ENCODE measurements around the gene TRIM37.

Gene TRIM37

DNA sequence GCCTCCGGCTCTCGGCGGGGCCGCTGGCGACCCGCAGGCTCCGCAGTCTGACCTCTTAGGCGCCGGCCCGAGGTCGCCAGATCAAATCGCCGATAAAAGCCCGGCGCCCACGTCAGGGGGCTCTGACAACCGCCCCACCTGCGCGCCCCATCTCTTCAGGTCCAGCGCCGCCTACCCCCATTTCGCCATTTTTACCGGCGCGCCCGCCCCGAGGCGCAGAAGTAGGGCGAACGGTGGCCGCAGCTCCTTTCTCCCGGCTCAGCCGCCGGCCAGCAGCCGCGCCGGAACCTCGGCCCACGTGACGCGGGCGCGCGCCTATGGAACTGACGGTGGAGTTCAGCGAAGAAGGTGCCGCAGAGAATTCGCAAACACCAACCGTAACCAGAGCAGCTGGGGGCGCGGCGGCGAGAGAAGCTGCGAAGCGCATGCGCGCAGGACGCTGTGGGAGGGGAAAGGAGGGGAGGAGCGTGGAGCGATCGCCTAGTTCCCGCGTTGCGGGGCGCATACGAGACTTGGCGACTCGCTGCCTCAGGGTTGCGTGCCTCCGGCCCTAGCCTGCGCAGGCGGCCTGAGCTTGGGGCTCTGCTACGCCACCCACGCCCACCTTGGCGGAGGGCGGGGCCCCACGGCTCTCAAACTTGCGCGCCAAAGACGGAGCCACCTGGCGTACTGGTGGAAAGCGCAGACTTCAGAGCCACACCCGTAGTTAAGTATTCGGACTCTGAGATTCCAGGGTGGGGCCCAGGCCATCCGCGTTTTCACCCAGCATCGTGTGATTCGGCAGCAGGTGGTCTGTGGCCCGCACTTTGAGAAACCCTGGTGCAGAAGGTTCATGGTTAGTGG lies at the start of gene TRIM37:
TRIM37 (minus strand) TSS at position 418 of the 843 bp plus-strand sequence. CDS start 419 bp downstream, outside the sequence.
- peak within 1 kb of the TSS; percentile 83 for H3K9ac ChIP-seq
- H3K79me2 ChIP-seq (ENCODE audit: insufficient read depth, low read depth) = peaks cover 68% of the 10 kb centered on the region
- no peak for TF ChIP-seq CTCF (conservative IDR thresholded peaks at IDR 0.05; ENCODE audit: low read depth, low read length)
- peak within 1 kb of the TSS; percentile 91 for H3K27ac ChIP-seq
- H2AFZ ChIP-seq (ENCODE audit: low read depth) = peak within 1 kb of the TSS; percentile 84
- H3K4me2 ChIP-seq = peak within 1 kb of the TSS; percentile 94
- no peaks in the 10 kb centered on the region for H3K36me3 ChIP-seq (ENCODE audit: insufficient read depth)
- H3K4me1 ChIP-seq (ENCODE audit: low read depth, poor library complexity, severe bottlenecking) = peaks cover 42% of the 10 kb centered on the region
- H3K4me3 ChIP-seq (IDR thresholded peaks at IDR 0.05; ENCODE audit: insufficient read depth, low read depth, low read length) = peak within 1 kb of the TSS; percentile 38
- H3K27me3 ChIP-seq (ENCODE audit: insufficient read depth, low read depth) = no peaks in the 10 kb centered on the region
- H4K20me1 ChIP-seq (ENCODE audit: insufficient read depth) = no peaks in the 10 kb centered on the region

DNA sequence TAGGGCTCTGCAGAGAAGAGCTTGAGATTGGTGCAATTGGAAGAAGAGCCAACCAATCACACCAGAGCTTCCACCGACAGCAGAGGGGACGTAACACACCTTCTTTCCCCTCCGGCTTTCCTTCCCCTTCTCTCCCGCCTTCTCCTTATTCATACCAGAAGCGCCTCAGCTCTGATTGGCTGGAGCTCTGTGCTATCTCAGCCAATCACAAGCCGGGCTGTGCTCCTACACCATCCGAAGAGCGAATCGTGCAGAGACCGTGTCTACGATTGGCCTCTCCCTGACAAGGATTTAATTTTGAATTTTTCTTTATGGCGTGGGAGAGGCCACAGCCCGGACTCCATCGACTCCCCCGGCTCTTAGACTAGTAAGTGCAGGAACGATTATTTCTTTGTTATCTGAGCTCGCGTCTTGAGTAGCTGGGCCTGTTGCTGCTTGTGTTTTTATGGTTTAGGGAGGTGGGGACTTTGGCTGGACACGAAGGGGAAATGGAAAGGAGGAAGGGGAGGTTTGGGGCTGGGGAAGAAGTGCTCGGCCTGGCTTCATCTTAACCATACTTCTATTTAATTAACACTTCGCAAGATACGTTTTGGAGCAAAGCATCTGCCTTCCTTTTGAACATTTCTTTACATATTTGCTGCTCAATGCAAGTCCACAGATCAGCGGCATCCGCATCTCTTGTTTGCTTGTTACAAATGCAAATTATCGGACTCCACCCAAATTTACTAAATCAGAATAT lies 48.9 kb upstream of the TRIM37 start, which contains the start of gene PRR11:
PRR11 (plus strand) TSS at position 308 of the 739 bp plus-strand sequence. CDS start 14,007 bp downstream, outside the sequence.
- Histone ChIP-seq H2AFZ (ENCODE audit: low read depth) (peak within 1 kb of the TSS; percentile 81), H3K4me1 (ENCODE audit: low read depth, poor library complexity, severe bottlenecking) (peaks cover 73% of the 10 kb centered on the region), H3K36me3 (ENCODE audit: insufficient read depth) (no peaks in the 10 kb centered on the region), H3K9ac (peak within 1 kb of the TSS; percentile 90), H3K4me3 (IDR thresholded peaks at IDR 0.05; ENCODE audit: insufficient read depth, low read depth, low read length) (no peak within 1 kb of the TSS), H4K20me1 (ENCODE audit: insufficient read depth) (no peaks in the 10 kb centered on the region), H3K79me2 (ENCODE audit: insufficient read depth, low read depth) (peaks cover 89% of the 10 kb centered on the region), H3K27me3 (ENCODE audit: insufficient read depth, low read depth) (no peaks in the 10 kb centered on the region), H3K4me2 (peak within 1 kb of the TSS; percentile 78), H3K27ac (peak within 1 kb of the TSS; percentile 89)
- TF ChIP-seq CTCF (conservative IDR thresholded peaks at IDR 0.05; ENCODE audit: low read depth, low read length) = no peak

GRCh38 chr17:59154721-59155438 lies 48.2 kb upstream of the TRIM37 start, which contains the start of gene SKA2:
TSS of gene SKA2 (minus strand) at chr17:59155186. CDS start at chr17:59155163, 23 bp downstream.
- peak within 1 kb of the TSS; percentile 78 for H3K4me2 ChIP-seq
- H3K36me3 ChIP-seq (ENCODE audit: insufficient read depth) = no peaks in the 10 kb centered on the region
- no peak for TF ChIP-seq CTCF (conservative IDR thresholded peaks at IDR 0.05; ENCODE audit: low read depth, low read length)
- no peaks in the 10 kb centered on the region for H4K20me1 ChIP-seq (ENCODE audit: insufficient read depth)
- H3K4me1 ChIP-seq (ENCODE audit: low read depth, poor library complexity, severe bottlenecking) = peaks cover 73% of the 10 kb centered on the region
- H3K79me2 ChIP-seq (ENCODE audit: insufficient read depth, low read depth) = peaks cover 89% of the 10 kb centered on the region
- H3K27me3 ChIP-seq (ENCODE audit: insufficient read depth, low read depth) = no peaks in the 10 kb centered on the region
- H3K4me3 ChIP-seq (IDR thresholded peaks at IDR 0.05; ENCODE audit: insufficient read depth, low read depth, low read length) = no peak within 1 kb of the TSS
- peak within 1 kb of the TSS; percentile 89 for H3K27ac ChIP-seq
- peak within 1 kb of the TSS; percentile 81 for H2AFZ ChIP-seq (ENCODE audit: low read depth)
- H3K9ac ChIP-seq = peak within 1 kb of the TSS; percentile 90

GRCh38 chr17:59154292-59154720 lies 47.6 kb upstream of the TRIM37 start:
- Histone ChIP-seq H3K27ac (peak overlapping the region; percentile 89), H3K36me3 (ENCODE audit: insufficient read depth) (no peaks in the 10 kb centered on the region), H4K20me1 (ENCODE audit: insufficient read depth) (no peaks in the 10 kb centered on the region), H3K27me3 (ENCODE audit: insufficient read depth, low read depth) (no peaks in the 10 kb centered on the region), H3K4me3 (IDR thresholded peaks at IDR 0.05; ENCODE audit: insufficient read depth, low read depth, low read length) (no peak overlapping the region), H3K4me1 (ENCODE audit: low read depth, poor library complexity, severe bottlenecking) (peaks cover 73% of the 10 kb centered on the region), H3K9ac (peak overlapping the region; percentile 90), H2AFZ (ENCODE audit: low read depth) (peak overlapping the region; percentile 81), H3K79me2 (ENCODE audit: insufficient read depth, low read depth) (peaks cover 89% of the 10 kb centered on the region), H3K4me2 (peak overlapping the region; percentile 68; the same call in 1 of the 2 replicates)
- no peak for TF ChIP-seq CTCF (conservative IDR thresholded peaks at IDR 0.05; ENCODE audit: low read depth, low read length)

Measured in KMS-11 (cell line).